Left ventricle myocardium inferior (tissue), 1 donor: Measurements from ENCODE around the gene CCL11. TPM values are rescaled to one million over a fixed set of nuclear protein-coding genes. Genes with fewer than 3 reads are reported as not detected.
A peak's percentile ranks its signal among the peaks of the same experiment; 100 is the strongest.

Experiments
- DNase-seq: peaks from one replicate; pipeline ENCODE4 v3.0.0-alpha.2; 2020
- H3K27ac ChIP-seq: fragments of 200-600 bp; replicated peaks from 2 replicates; pipeline ENCODE4 v1.8.0; 2021
- H3K27me3 ChIP-seq: fragments of 200-600 bp; 2 replicates; pipeline ENCODE4 v1.8.0; 2021; ENCODE audit warnings: low read depth
- H3K36me3 ChIP-seq: fragments of 200-600 bp; 2 replicates; pipeline ENCODE4 v1.8.0; 2021
- H3K4me1 ChIP-seq: fragments of 200-600 bp; 2 replicates; pipeline ENCODE4 v1.8.0; 2021
- H3K4me3 ChIP-seq: fragments of 200-600 bp; 2 replicates; pipeline ENCODE4 v1.8.0; 2021; ENCODE audit warnings: mild to moderate bottlenecking, moderate library complexity
- H3K9me3 ChIP-seq: fragments of 200-600 bp; replicated peaks from 2 replicates; pipeline ENCODE4 v1.8.0; 2021
- intact Hi-C: fragments of 100-400 bp; cut with micrococcal nuclease; formaldehyde crosslinking; loops from one replicate; pipeline ENCODE4 v1.11.0; 2022
- total RNA-seq: library from RNA; stranded (reverse); fragmentation: NEBNext Ultra II Directional; extraction: Animal tissue kit (Norgen Biotek cat#: 25700); gene quantifications from one replicate; pipeline ENCODE4 v1.2.1, GENCODE V29; 2021
- TF ChIP-seq, protein P1 (sequence below): fragments of 200-600 bp; IDR thresholded peaks from 2 replicates; pipeline ENCODE4 v1.8.0; 2021; ENCODE audit warnings: antibody characterized with exemption, mild to moderate bottlenecking, borderline replicate concordance
- donor health status: DM: no; HTN: yes; CAD: no; lungs with severe emphysema.

The CCL11 gene
- total RNA-seq, 1 donor from 2014 or later: 3.8 TPM

DNA sequence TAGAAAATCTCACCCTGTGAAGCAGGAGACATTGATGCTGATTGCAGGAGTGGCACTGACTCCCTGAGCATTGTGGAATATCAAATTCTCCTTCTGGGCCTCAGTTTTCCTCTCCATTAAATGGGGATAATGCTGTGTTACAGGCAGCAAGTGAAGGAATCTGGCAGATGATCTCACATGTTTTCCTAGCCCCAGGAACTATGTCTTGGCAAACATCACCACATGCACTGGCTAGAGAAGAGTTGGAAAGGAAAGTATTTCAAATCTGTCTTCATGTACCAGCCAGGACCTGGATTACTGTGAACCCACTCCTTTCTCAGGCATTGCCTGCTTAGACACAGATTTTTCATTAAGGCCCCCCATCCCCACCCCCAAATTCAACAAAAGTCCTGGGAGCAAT is 20.1 kb downstream of the CCL11 start:
- Histone ChIP-seq H3K36me3 (no peaks in the 10 kb centered on the region), H3K4me3 (no peak overlapping the region), H3K27me3 (no peaks in the 10 kb centered on the region), H3K9me3 (no peaks in the 10 kb centered on the region), H3K27ac (no peak overlapping the region), H3K4me1 (peaks cover 55% of the 10 kb centered on the region)
- DNase-seq: no peak
- TF ChIP-seq, protein P1, sequence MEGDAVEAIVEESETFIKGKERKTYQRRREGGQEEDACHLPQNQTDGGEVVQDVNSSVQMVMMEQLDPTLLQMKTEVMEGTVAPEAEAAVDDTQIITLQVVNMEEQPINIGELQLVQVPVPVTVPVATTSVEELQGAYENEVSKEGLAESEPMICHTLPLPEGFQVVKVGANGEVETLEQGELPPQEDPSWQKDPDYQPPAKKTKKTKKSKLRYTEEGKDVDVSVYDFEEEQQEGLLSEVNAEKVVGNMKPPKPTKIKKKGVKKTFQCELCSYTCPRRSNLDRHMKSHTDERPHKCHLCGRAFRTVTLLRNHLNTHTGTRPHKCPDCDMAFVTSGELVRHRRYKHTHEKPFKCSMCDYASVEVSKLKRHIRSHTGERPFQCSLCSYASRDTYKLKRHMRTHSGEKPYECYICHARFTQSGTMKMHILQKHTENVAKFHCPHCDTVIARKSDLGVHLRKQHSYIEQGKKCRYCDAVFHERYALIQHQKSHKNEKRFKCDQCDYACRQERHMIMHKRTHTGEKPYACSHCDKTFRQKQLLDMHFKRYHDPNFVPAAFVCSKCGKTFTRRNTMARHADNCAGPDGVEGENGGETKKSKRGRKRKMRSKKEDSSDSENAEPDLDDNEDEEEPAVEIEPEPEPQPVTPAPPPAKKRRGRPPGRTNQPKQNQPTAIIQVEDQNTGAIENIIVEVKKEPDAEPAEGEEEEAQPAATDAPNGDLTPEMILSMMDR: no peak
- intact Hi-C loops: loop anchor here (5.0 to 10.0 kb wide), 2 partner anchors 59 to 103 kb away; partner anchors contain the start of gene CCL1

- H3K27ac ChIP-seq: peak overlapping the region; percentile 68
- H3K4me3 ChIP-seq: no peak overlapping the region
- H3K36me3 ChIP-seq: no peaks in the 10 kb centered on the region
Observed at GRCh38 chr17:34306466-34306865, 20.9 kb downstream of the CCL11 start.

GRCh38 chr17:34307110-34307509 is 21.6 kb downstream of the CCL11 start:
- Histone ChIP-seq H3K4me1 (peaks cover 40% of the 10 kb centered on the region), H3K36me3 (no peaks in the 10 kb centered on the region), H3K4me3 (no peak overlapping the region), H3K27me3 (no peaks in the 10 kb centered on the region), H3K9me3 (no peaks in the 10 kb centered on the region), H3K27ac (peak overlapping the region; percentile 68)
- TF ChIP-seq, protein P1: no peak
- DNase-seq: peak; percentile 46
- intact Hi-C loops: loop anchor here (5.0 to 10.0 kb wide), 2 partner anchors 58 to 105 kb away; partner anchors contain the start of gene CCL1

More at GRCh38 chr17:34306466-34306865, 20.9 kb downstream of the CCL11 start:
- intact Hi-C loops: loop anchor here (5.0 to 10.0 kb wide), 2 partner anchors 58 to 104 kb away; partner anchors contain the start of gene CCL1
- DNase-seq: no peak
- Histone ChIP-seq H3K4me1 (peaks cover 47% of the 10 kb centered on the region), H3K27me3 (no peaks in the 10 kb centered on the region), H3K9me3 (no peaks in the 10 kb centered on the region)
- TF ChIP-seq, protein P1: peak; percentile 70

GRCh38 chr17:34308371-34308770 is 22.8 kb downstream of the CCL11 start:
- Histone ChIP-seq H3K27me3 (no peaks in the 10 kb centered on the region), H3K4me3 (no peak overlapping the region), H3K4me1 (peaks cover 48% of the 10 kb centered on the region), H3K27ac (no peak overlapping the region), H3K9me3 (no peaks in the 10 kb centered on the region), H3K36me3 (no peaks in the 10 kb centered on the region)
- TF ChIP-seq, protein P1: no peak
- no peak for DNase-seq
- intact Hi-C loops: loop anchor here (5.0 to 10.0 kb wide), 2 partner anchors 56 to 106 kb away; partner anchors contain the start of gene CCL1

GRCh38 chr17:34311291-34311690 is 25.7 kb downstream of the CCL11 start:
- H3K27ac ChIP-seq: peak overlapping the region; percentile 80
- no peaks in the 10 kb centered on the region for H3K27me3 ChIP-seq
- intact Hi-C loops: no loop called here
- peaks cover 62% of the 10 kb centered on the region for H3K4me1 ChIP-seq
- TF ChIP-seq, protein P1: no peak
- H3K4me3 ChIP-seq: no peak overlapping the region
- H3K9me3 ChIP-seq: no peaks in the 10 kb centered on the region
- no peak for DNase-seq
- H3K36me3 ChIP-seq: no peaks in the 10 kb centered on the region
